IPS-NIHi11 (cell line): ENCODE results near the gene LYL1.

Experiments used
- DNase-seq: peaks from one replicate; pipeline ENCODE4 v3.0.0; 2012; ENCODE audit warnings: mixed read lengths, low spot score

LYL1 gene

GRCh38 chr19:13056052-13056660 lies 46.5 kb downstream of the LYL1 start:
- peak; percentile 56 for DNase-seq

GRCh38 chr19:13055213-13056051 lies 47.2 kb downstream of the LYL1 start:
- DNase-seq: peak; percentile 62

- no peak for DNase-seq
Measured at GRCh38 chr19:13054626-13055212, 47.9 kb downstream of the LYL1 start.

- DNase-seq: no peak
Measured at GRCh38 chr19:13053761-13054625, 48.7 kb downstream of the LYL1 start.

GRCh38 chr19:13053238-13053637 lies 49.4 kb downstream of the LYL1 start:
- DNase-seq: no peak

GRCh38 chr19:13052447-13053175 lies 50.0 kb downstream of the LYL1 start:
- DNase-seq: no peak

GRCh38 chr19:13051557-13052165 lies 51.0 kb downstream of the LYL1 start:
- DNase-seq: peak; percentile 90

- no peak for DNase-seq
Measured at GRCh38 chr19:13050274-13050673, 52.4 kb downstream of the LYL1 start.
